HG02759 (cell line): ENCODE results near the gene NOX3.
"Not testable (repeated sequence)": the region's sequence is repeated elsewhere in the genome, so short reads cannot be mapped to it uniquely, and the experiment has no call there.

ENCODE experiments used
- ATAC-seq: cut with Tn5 transposase; IDR thresholded peaks from one replicate; pipeline ENCODE4 v1.9.1; 2021; ENCODE audit warnings: mild to moderate bottlenecking, moderate library complexity; ENCODE audit not compliant: unreplicated experiment

Gene NOX3, protein sequence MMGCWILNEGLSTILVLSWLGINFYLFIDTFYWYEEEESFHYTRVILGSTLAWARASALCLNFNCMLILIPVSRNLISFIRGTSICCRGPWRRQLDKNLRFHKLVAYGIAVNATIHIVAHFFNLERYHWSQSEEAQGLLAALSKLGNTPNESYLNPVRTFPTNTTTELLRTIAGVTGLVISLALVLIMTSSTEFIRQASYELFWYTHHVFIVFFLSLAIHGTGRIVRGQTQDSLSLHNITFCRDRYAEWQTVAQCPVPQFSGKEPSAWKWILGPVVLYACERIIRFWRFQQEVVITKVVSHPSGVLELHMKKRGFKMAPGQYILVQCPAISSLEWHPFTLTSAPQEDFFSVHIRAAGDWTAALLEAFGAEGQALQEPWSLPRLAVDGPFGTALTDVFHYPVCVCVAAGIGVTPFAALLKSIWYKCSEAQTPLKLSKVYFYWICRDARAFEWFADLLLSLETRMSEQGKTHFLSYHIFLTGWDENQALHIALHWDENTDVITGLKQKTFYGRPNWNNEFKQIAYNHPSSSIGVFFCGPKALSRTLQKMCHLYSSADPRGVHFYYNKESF

DNA sequence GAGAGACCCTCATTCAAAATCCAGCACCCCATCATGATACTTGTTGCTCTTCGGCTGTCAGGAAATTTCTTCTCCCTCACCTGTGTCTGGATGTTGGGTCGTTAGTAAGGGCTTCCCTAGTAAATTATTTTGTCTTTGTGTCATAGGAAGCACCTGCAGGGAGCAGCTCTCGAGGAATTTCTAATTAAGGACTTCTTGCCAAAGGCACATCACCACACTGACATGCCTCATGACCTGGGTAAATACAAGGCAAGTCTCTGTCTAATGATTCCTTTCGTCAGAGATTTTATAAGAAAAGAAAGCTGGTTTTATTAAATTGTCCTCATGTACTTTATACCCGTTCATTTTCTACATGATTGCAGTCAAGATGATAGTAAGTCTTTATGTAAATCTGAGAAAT lies at the start of gene NOX3:
TSS of gene NOX3 (minus strand) at position 74 of the 400 bp plus-strand sequence. CDS start at position 35, 39 bp downstream.
- ATAC-seq = no peak

DNA sequence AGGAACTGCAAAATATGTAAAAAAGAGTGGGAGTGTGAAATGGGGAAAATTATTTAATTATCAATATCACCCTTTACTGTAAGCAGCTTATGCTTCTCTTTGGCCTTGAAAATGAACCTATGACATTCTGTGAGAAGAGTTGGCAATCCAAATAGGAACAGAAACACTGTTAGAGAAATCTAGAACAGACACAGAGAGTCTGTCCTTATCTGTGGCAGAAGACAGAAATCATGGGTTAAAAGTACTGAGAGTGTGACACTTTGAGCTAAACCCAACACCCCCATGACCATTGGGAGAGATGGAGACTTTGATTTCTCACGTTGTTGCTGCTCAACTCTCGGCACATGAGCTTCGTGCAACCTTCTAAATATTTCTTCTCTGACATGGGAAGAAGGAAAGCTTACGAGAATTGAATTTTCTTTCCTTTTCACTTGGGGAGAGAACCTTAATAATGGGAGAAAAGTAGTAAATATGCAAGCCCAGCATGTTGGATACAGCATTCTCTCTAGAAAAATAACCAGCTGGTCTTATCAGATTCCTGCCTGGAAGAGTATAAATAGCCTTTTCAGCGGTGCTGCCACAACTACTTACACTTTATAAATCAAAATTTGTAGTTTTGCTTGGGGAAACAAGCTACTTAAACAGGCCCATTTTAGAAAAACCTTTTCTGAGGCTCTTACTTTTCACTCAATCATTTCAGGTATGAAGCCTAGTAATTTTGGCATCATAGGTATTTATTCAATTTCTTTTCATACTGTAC lies 49.4 kb upstream of the NOX3 start:
- no peak for ATAC-seq

DNA sequence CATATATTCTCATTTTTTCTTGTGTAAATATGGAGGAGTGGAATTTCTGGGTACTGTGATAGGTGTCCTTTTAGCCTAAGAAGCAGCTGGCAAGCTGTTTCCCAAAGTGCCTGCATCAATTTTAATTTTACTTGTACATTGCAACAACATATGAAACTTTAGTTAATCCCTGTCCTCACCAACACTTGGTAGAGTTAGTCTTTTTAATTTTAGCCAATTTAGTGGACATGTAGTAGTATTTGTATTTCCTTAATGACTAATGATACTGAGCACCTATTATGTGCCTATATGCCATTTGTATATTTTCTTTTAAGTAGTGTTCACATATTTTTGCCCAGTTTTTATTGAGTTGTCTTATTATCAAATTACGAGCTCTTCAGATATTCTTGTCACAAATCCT lies 46.8 kb upstream of the NOX3 start:
- ATAC-seq = no peak

DNA sequence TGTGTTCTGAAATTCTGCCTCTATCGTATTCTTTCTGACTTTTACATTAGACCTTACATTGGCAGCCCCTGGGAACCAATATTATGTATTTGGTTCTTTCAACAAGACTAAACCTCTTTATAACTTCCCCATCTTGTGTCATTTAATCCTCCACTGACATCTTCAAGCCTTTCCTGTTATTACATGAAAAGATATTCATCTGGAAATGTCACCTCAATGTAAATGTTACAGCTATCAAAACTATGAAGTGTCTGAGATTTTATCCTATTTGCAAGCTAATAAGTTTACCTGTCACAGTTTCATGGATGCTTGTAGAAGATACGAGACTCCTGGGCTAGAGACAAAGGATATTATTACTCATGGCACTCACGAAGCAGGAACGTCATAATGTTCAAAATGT lies 43.9 kb upstream of the NOX3 start:
- ATAC-seq = no peak

DNA sequence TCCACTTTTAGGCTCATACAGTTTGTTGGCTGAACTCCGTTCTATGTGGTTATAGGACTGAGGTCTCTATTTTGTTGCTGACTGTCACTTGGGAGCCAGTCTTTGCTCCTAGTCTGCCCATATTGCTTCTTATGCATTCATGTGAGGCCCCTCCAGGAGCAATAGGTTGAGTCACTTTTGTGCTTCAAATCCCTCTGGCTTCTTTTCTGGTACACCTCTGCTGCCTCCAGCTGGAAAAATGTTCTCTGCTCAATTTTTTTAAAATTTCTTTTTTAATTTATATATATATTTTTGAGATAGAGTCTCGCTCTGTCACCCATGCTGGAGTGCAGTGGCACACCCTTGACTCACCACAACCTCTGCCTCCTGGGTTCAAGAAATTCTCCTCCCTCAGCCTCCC lies 42.7 kb upstream of the NOX3 start:
- ATAC-seq = no peak

DNA sequence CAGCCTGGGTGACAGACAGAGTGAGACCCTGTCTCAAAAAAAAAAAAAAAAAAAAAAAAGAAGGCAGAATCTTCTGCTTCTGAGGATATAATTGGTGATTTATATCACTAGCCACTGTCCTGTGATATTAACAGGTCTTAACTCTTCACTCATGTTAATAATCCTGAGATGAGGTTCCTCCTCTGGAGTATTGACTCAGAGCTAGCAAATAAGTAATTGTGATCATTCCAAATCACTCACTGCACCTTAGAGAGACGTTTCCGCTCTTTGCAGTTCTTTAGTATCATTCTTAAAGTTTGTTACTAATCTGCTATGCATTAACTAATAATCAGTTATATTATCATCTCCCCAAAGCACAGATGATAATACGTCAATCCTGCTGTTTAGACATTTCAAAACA lies 41.6 kb upstream of the NOX3 start:
- no peak for ATAC-seq

DNA sequence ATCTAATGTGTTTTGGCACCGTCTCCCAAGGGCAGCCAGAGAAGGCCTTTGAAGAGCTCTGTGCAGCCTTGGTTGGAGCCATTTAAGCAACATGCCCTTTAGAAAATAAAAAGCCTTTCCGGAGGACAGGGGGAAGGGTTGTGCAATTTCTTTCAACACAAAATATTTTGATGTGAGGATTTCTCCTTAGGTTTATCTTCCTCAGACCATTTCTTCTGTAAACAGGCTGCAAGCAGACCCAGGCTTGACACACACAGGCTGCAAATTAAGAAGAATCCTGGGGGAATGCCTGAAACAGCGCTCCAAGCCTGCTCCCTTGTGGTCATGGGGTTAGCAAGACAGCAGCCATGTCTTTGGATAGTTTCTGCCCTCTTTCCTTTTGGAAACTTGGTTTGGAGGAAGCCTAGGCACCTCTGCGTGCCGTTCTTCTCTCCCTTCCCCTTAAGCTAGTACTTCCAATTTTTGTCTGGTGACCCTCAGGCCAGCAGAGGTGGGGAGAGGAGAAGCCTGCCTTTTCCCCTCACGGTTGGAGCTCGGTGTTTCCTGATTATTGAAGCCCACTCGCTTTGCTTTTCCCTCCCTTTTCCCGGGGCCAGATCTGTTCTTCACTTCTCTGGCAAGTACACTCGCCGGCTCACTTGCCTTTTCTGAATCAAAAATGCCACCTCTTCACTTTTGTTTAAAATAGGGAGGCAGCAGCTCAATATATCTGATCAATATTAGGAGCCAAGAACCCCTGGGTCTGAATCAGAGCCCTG lies 39.6 kb upstream of the NOX3 start:
- ATAC-seq = no peak

DNA sequence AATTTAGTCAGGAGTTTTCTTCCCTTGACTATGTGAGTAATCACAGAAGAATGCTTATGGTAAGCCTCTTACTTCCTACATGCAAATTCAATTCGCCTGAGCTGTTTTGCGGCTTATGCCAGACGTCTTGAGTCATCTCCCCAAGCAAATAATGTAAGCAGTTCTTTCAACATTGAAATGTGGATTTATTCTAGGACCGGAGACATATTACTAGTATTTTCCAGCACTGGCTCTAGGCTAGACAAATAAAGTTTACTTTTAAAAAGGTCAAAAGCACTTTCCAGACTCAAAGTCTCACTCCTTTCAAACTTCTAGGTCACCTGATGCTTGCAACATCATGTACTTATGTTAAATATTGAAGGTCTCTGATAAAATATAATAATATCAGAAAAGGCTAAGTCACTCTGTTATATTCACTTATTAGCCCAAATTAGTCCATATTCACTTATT lies 38.1 kb upstream of the NOX3 start:
- peak; percentile 94 for ATAC-seq

DNA sequence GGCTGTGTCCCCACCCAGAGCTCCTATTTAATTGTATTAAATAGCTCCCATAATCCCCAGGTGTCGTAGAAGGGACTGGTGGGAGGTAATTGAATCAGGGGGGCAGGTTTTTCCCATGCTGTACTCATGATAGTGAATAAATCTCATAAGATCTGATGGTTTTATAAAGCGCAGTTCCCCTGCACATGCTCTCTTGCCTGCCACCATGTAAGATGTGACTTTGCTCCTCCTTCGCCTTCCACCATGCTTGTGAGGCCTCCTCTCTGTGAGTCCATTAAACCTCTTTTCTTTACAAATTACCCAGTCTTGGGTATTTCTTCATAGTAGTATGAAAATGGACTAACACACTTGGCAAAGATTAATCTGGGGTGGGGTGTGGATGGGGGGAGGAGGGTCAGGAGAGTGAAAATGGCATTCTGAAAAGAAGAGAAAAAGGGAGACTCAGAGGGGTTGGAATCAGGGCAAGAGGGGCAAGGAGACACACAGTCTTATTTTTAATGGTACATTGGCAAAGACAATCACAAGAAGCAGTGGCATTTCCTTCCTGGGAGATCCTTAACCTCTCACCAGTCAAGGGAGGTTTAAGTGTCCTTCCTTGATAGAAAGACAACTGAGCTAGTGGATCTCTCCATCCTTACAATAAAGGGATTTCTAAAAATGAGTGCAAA lies 37.5 kb upstream of the NOX3 start:
- peak; percentile 29 for ATAC-seq

DNA sequence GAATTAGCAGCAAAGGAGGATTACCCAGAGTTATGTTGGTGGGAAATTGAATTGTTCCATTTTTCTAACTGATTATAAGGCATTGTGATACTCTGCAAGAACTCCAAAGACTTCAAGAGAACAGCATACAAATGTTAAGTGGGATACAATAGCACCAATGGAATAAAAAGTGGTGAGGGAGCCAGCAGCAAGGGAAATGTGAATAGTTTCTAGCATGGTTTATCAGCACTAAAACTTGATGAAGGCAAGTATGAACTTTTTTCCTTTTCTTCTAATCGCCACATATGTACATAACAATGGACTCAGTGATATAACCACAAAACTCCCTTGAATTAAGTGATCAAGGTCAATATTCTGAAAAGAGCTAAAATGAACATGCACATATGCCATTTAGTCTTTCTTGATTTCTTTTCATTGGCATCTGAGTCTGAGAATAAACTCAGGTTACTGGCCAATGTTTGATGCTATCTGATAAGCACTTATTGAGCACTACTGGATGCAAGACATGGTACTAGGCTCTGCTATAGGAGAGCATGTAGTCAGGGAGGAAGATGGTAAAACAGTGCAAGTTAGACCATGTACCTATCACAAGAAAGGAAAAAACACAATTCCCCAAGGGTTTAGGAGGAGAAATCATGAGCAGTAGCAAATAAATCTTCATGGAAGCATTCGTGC lies 36.6 kb upstream of the NOX3 start:
- no peak for ATAC-seq

DNA sequence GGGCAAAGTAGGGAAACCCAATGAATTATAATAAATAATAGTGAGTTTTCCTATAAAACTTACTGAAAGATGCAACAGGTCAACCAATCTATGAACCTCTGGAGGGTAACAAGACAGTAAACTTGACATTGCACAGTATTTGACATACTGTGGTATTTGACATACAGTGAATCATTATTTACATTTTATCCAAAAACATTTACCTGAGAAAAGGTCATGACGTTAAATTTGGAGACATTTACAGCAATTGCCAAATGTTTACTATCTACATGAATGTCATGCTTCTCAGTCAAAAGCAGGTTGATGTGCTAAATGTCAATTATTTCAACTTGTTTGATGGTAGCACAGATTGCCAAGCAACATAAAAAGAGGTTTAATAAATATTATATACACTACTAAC lies 35.8 kb upstream of the NOX3 start:
- no peak for ATAC-seq

DNA sequence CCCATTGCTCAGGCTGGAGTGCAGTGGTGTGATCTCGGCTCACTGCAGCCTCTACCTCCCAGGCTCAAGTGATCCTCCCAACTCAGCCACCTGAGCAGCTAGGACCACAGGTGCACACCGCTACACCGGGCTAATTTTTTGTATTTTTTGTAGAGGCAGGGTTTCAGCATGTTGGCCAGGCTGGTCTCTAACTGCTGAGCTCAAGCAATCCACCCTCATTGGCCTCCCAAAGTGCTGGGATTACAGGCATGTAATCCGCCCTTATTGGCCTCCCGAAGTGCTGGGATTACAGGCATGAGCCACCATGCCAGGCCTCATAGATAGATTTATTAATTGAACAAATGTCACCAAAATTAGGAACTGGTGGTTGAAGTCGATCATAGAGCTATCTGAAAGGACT lies 32.6 kb upstream of the NOX3 start:
- not testable (repeated sequence) for ATAC-seq

DNA sequence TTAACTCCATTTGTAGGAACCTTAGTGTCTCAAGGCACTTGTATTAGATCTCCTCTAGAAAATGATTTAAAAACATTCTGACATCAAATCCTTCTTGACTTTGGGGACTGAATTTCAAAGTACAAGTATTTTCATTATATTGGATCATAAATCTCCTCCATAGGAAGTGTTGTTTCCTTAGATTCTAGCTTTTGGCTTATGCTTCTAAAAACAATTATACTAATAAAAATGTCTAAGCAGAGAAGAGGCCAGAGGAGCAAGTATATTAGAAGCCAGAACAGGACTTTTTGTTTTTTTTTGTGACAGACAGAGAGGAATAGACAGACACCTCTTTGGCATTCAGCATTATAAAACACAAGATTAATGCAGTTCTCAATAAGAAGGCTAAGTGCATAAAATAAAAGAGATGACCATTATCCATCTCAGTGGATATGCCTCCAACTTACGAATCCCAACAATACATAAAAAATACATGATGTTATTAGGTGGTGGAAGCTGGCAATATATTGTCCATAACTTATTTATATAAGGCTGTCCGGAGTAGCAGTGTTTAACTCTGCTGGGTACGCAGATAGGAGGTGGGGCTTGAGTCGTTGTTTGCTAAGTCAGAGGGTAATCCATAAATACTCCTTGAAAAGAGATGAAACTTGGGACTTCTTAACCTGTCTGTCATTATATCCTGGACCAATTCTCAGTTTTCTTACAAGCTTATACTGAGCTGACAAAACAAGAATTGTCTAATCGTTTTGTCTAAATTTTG lies 31.9 kb upstream of the NOX3 start:
- ATAC-seq = no peak

DNA sequence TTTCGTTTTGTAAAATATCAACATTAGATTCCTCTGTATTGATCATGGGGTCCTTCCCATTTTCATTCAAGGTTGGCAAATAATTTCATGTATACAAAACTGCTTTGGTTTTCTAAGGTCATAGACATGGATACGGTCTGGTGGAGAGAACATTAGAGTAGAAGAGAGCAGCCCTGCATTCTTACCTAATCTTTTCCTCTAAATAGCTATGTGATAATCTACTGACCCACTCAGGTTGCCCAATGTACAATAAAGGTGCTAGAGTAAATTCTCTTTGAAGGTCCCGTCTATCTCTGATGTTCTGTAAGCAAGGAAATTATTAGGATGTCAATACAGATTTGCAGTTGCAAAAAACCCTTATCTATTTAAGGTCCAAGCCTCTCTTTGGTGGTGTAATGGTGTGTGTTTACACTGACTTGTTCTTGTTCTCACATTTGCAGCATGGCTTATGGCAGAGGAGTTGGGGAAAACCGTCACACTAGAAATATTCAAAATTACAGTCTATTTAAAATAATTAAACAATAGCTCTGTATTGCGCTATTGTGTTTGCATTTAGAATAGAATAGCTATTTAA lies 31.2 kb upstream of the NOX3 start:
- no peak for ATAC-seq

DNA sequence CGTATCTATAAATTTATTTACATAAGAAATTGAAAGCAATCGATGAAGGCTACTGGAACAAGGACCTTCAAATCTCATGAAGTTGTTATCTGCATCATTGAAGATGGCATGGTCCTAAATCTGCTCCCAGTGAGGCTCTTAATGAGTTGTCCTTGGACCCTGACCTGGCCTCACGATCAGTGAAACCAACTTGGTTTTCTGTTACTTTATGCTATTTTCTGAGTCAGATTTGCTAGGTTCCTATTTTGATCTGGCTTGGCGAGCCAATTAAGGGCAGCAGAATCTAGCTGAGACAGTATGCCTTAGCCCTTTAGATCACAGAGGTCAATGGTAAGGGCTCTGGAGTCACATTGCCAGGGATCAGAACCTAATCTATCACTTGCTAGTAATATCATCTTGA lies 30.1 kb upstream of the NOX3 start:
- no peak for ATAC-seq

DNA sequence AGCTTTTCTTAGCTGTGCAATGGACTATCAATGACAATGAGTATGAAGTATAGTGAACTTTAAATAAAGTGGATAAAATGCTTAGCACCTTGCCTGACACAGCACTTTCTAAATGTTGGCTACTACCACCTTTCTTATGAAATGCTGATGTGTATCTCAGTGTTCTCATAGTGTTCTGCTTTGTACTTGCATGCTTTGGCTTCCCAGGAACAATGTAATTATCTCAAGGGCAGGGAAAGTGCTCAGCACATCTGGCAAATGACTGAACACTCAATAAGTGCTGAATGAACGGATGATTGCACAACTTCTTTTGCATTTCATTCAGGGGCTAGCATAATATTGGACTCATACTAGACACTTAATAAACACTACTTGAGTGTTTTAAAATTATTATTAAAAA lies 28.2 kb upstream of the NOX3 start:
- no peak for ATAC-seq

DNA sequence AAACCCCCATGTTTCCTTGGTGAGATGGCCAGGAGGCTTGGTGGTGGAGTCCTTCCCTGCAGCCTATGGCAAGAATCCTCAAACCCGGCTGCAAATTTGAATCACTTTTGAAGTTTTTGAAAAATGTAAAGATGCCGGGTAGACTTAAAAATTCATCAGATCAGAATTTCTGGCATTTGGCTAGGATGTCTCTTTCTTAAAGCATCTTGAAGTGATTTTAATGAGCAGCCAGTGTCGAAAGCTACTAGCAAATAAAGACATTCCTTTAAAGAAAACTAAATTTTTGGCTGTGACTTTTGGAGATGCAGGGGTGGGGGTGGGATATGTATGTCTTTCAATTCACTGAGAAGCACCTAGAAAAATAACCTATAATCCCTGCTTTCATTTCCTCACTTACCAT lies 25.6 kb upstream of the NOX3 start:
- no peak for ATAC-seq

DNA sequence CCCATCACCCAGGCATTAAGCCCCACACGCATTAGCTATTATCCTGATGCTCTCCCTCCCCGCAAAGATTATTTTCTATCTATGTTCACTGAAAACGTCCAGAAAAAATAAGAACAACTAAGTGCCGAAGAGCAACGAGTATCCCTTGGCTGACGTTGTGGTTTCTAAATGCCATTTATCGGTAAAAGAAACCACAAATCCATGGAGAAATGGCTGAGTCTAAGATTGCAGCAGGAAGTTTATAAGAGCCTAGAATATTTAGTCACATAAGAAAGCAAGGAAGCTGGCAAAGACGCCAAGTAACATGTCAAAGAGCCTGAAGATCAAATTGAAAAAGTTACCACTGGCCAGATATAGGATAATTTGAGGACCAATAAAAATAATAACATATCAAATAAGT lies 18.1 kb upstream of the NOX3 start:
- ATAC-seq = no peak

DNA sequence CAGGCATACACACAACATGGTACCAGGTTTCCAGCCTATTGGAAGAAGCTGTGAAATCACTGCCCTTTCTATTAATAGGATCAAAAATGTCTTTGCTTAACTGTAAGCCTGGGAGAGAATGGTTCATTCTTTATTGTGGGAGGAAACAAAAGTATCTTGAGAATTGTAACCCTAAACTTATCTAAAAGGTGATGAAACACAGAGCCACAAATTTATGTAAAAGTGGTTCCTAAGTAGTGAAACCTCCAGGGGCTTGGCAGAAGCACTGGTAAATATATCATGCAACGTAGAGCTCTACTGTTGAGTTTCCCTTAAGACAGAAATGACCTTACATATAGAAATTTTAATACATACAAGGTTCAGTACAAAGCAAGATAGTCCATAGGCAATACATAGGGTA lies 17.2 kb upstream of the NOX3 start:
- ATAC-seq = no peak
